PFSK-1 (cell line): Measurements from ENCODE around the gene CNTN4.

Experiments used
- FOXP2 ChIP-seq: optimal IDR thresholded peaks from 2 replicates; pipeline ENCODE3; 2011; ENCODE audit warnings: borderline replicate concordance, control low read depth, inconsistent platforms; ENCODE audit not compliant: insufficient read depth; ENCODE audit errors: extremely low read length, extremely low read depth
- POLR2AphosphoS5 ChIP-seq: IDR thresholded peaks from 2 replicates; pipeline ENCODE4 v1.6.1; 2012; ENCODE audit warnings: low read depth, mild to moderate bottlenecking, control low read depth, low read length, moderate library complexity
- SIN3A ChIP-seq: IDR thresholded peaks from 2 replicates; pipeline ENCODE4 v1.6.1; 2012; ENCODE audit warnings: mild to moderate bottlenecking, low read length, moderate library complexity, borderline replicate concordance; ENCODE audit not compliant: insufficient read depth
- TAF1 ChIP-seq: IDR thresholded peaks from 2 replicates; pipeline ENCODE4 v1.6.1; 2012; ENCODE audit warnings: low read length, control low read depth, borderline replicate concordance; ENCODE audit not compliant: insufficient read depth
- TF ChIP-seq, protein P1 (sequence below), 2 experiments: IDR thresholded peaks; 2 replicates each; pipeline versions ENCODE4 v1.6.1 to v1.8.0; 2011 to 2012; ENCODE audit warnings: low read depth in 2 of 2, low read length in 2 of 2, control low read depth in 1 of 2, inconsistent platforms in 1 of 2, mild to moderate bottlenecking in 1 of 2, moderate library complexity in 1 of 2; ENCODE audit not compliant: insufficient read depth in 1 of 2

DNA sequence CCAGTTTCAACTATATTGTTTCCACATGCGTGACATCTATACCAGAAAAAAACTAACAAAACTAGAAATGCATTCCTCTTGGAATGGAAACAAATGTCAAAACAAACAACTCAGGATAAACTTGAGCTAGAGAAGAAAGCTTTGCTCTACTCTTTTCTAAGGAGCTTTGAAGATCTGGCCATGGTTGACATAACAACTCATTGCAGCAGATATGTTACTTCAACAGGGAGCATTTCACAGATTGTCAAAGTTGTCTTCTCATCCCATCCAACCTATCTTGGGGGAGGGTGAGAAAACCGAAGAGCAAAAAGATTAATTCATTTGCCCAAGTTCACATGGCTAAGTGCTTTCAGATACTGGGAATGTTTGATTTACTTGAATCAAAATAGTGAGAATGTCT, 484.4 kb downstream of the CNTN4 start:
- TF ChIP-seq SIN3A (no peak), POLR2AphosphoS5 (no peak), FOXP2 (no peak), TAF1 (no peak)
- TF ChIP-seq, protein P1, sequence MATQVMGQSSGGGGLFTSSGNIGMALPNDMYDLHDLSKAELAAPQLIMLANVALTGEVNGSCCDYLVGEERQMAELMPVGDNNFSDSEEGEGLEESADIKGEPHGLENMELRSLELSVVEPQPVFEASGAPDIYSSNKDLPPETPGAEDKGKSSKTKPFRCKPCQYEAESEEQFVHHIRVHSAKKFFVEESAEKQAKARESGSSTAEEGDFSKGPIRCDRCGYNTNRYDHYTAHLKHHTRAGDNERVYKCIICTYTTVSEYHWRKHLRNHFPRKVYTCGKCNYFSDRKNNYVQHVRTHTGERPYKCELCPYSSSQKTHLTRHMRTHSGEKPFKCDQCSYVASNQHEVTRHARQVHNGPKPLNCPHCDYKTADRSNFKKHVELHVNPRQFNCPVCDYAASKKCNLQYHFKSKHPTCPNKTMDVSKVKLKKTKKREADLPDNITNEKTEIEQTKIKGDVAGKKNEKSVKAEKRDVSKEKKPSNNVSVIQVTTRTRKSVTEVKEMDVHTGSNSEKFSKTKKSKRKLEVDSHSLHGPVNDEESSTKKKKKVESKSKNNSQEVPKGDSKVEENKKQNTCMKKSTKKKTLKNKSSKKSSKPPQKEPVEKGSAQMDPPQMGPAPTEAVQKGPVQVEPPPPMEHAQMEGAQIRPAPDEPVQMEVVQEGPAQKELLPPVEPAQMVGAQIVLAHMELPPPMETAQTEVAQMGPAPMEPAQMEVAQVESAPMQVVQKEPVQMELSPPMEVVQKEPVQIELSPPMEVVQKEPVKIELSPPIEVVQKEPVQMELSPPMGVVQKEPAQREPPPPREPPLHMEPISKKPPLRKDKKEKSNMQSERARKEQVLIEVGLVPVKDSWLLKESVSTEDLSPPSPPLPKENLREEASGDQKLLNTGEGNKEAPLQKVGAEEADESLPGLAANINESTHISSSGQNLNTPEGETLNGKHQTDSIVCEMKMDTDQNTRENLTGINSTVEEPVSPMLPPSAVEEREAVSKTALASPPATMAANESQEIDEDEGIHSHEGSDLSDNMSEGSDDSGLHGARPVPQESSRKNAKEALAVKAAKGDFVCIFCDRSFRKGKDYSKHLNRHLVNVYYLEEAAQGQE (IDR thresholded peaks at IDR 0.05; ENCODE audit: insufficient read depth in 1 of 2, low read depth in 2 of 2, low read length in 2 of 2): no peak
